Naive thymus-derived CD4-positive, alpha-beta T cell (primary cell): ENCODE results near the gene NEURL4. TPM values are rescaled to one million over a fixed set of nuclear protein-coding genes. Genes with fewer than 3 reads are reported as not detected.

Experiments used
- ATAC-seq: fragments of 150-1000 bp; cut with Tn5 transposase; 2 replicates; pipeline ENCODE4 v1.10.0; 2021; ENCODE audit warnings: mild to moderate bottlenecking, moderate library complexity
- CTCF ChIA-PET: fragments of 350-600 bp; sonication (Branson Sonifier 250); formaldehyde crosslinking; loops from one replicate; lab custom pipeline; 2021; ENCODE audit warnings: antibody characterized with exemption; lab: Charles Lee
- POLR2A ChIA-PET: fragments of 350-600 bp; sonication (Branson Sonifier 250); formaldehyde crosslinking; loops from one replicate; lab custom pipeline; 2021; ENCODE audit warnings: antibody characterized with exemption, inconsistent platforms; lab: Charles Lee
- DNase-seq, 9 donors: peaks; one replicate each; pipeline versions ENCODE4 v3.0.0 to v3.0.0-alpha.2; 2020 to 2022; ENCODE audit warnings: mixed read lengths in 1 of 9
- H3K27ac ChIP-seq: one replicate; pipeline ENCODE4 v1.7.0; 2013; ENCODE audit warnings: mild to moderate bottlenecking, low read depth, low read length, moderate library complexity
- H3K27me3 ChIP-seq, 2 donors: one replicate each; pipeline ENCODE4 v1.7.0; 2013; ENCODE audit warnings: low read length in 2 of 2, mild to moderate bottlenecking in 2 of 2, moderate library complexity in 2 of 2; ENCODE audit not compliant: control insufficient read depth in 2 of 2, insufficient read depth in 2 of 2
- H3K36me3 ChIP-seq, 3 experiments: 1 replicate in 2 of 3; 2 replicates in 1 of 3; pipeline ENCODE4 v1.7.0; 2013; ENCODE audit warnings: low read length in 3 of 3, mild to moderate bottlenecking in 3 of 3, moderate library complexity in 1 of 3; ENCODE audit not compliant: insufficient read depth in 3 of 3, control insufficient read depth in 2 of 3
- H3K4me1 ChIP-seq, 2 donors: one replicate each; pipeline ENCODE4 v1.7.0; 2013; ENCODE audit warnings: low read length in 2 of 2, mild to moderate bottlenecking in 2 of 2, moderate library complexity in 1 of 2; ENCODE audit not compliant: control insufficient read depth in 2 of 2, insufficient read depth in 2 of 2
- H3K4me3 ChIP-seq: 2 replicates; pipeline ENCODE4 v1.7.0; 2013; ENCODE audit warnings: mild to moderate bottlenecking, low read length
- H3K9me3 ChIP-seq, 3 experiments: 1 replicate in 2 of 3; 2 replicates in 1 of 3; pipeline ENCODE4 v1.7.0; 2013; ENCODE audit warnings: low read length in 3 of 3; ENCODE audit not compliant: control insufficient read depth in 2 of 3
- H3K27ac Mint-ChIP-seq, 9 donors: one replicate each; pipeline ENCODE4 v1.8.0; 2020 to 2022; ENCODE audit warnings: mixed read lengths in 9 of 9, mild to moderate bottlenecking in 8 of 9, moderate library complexity in 5 of 9, inconsistent platforms in 2 of 9
- H3K27me3 Mint-ChIP-seq, 5 donors: one replicate each; pipeline ENCODE4 v1.8.0; 2021 to 2022; ENCODE audit warnings: mixed read lengths in 5 of 5, mild to moderate bottlenecking in 1 of 5
- H3K36me3 Mint-ChIP-seq, 5 donors: one replicate each; pipeline ENCODE4 v1.8.0; 2020 to 2022; ENCODE audit warnings: mixed read lengths in 5 of 5, mild to moderate bottlenecking in 3 of 5, inconsistent platforms in 1 of 5
- H3K4me1 Mint-ChIP-seq, 7 donors: one replicate each; pipeline ENCODE4 v1.8.0; 2020 to 2022; ENCODE audit warnings: mixed read lengths in 7 of 7, mild to moderate bottlenecking in 3 of 7, inconsistent platforms in 1 of 7
- H3K4me3 Mint-ChIP-seq, 10 donors: one replicate each; pipeline ENCODE4 v1.8.0; 2020 to 2022; ENCODE audit warnings: mild to moderate bottlenecking in 10 of 10, mixed read lengths in 10 of 10, moderate library complexity in 6 of 10, inconsistent platforms in 2 of 10
- H3K9me3 Mint-ChIP-seq, 11 donors: one replicate each; pipeline ENCODE4 v1.8.0; 2020 to 2022; ENCODE audit warnings: mixed read lengths in 11 of 11, mild to moderate bottlenecking in 4 of 11, inconsistent platforms in 1 of 11, moderate library complexity in 1 of 11
- intact Hi-C, 2 donors: fragments of 100-400 bp; cut with micrococcal nuclease; formaldehyde crosslinking; loops; one replicate each; pipeline ENCODE4 v1.15.1; 2023
- polyA plus RNA-seq, 2 donors: library from polyadenylated mRNA; unstranded; fragments of 300-500 nt; fragmentation: Illumina TruSeq; gene quantifications; one replicate each; pipeline ENCODE4 v1.2.3, GENCODE V29; 2021
- total RNA-seq, 6 experiments: library from RNA in 5 of 6; stranded (reverse) in 5 of 6; gene quantifications; 1 replicate in 5 of 6; 2 replicates in 1 of 6; pipeline ENCODE4 v1.2.3 and lab custom pipeline; 2021 to 2026

NEURL4 gene
- total and polyA plus RNA-seq, 7 experiments from 2014 or later, result 1.1 to 92.6 (median 50.0) TPM

DNA sequence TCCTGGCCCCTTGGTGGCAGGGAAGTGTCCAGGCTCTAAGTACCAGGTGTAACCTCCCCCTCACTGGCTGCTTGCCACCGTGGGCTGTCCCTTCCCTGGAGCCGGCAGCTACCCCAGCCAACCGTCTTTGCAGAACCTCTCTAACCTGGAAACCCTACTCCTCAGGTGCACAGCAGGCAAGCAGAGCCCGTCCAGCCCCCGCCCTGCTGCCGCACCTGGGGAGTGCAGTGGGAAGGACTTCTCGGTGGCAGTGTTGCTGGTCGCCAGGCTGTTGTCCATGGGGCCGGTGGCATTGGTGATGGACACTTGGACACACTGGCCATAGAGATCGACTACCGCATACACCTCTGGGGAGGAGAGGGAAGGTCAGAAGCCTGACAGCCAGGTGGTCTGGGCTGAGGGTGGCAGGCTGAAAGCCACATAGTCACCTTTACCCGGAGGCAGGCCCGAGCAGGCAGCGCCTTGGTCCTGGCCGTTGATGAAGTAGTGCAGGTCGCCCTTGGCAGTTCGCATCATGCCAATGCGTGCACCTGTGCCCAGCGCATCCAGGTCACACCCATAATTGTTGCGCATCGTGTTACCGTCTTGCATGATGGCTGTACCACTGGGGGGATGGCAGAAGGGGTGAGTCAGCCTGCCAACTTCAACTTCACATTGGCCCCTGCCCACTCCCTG is 6.5 kb downstream of the NEURL4 start:
- H3K4me1 ChIP-seq, result no peaks in the 10 kb centered on the region
- H3K36me3 ChIP-seq, result peaks cover 7 to 87% (median 21%) of the 10 kb centered on the region in 3 experiments
- intact Hi-C loops, result no loop called here
- H3K27me3 ChIP-seq, result no peaks in the 10 kb centered on the region
- ChIA-PET POLR2A (interaction anchor here (1.4 to 22.8 kb wide), 4 partner anchors 7 to 22 kb away, joined by 5 to 336 read pairs (median 23); partner anchors contain the start of genes ACAP1, EIF5A, GPS2 and NEURL4), CTCF (interaction anchor here (1.5 to 2.3 kb wide), 3 partner anchors 22 to 114 kb away, joined by 3 to 16 read pairs (median 5); no protein-coding TSS in a partner anchor)
- ATAC-seq, result no peak
- no peaks in the 10 kb centered on the region for H3K9me3 Mint-ChIP-seq
- no peak for DNase-seq
- no peaks in the 10 kb centered on the region for H3K9me3 ChIP-seq
- peak overlapping the region in 1 of 10 donors; percentile 7 for H3K4me3 Mint-ChIP-seq
- peaks cover 0 to 22% (median 10%) of the 10 kb centered on the region in 7 donors for H3K4me1 Mint-ChIP-seq
- H3K27me3 Mint-ChIP-seq, result no peaks in the 10 kb centered on the region
- no peak overlapping the region for H3K27ac Mint-ChIP-seq
- no peak overlapping the region for H3K27ac ChIP-seq
- peaks cover 0 to 29% (median 0%) of the 10 kb centered on the region in 5 donors for H3K36me3 Mint-ChIP-seq
- no peak overlapping the region for H3K4me3 ChIP-seq

DNA sequence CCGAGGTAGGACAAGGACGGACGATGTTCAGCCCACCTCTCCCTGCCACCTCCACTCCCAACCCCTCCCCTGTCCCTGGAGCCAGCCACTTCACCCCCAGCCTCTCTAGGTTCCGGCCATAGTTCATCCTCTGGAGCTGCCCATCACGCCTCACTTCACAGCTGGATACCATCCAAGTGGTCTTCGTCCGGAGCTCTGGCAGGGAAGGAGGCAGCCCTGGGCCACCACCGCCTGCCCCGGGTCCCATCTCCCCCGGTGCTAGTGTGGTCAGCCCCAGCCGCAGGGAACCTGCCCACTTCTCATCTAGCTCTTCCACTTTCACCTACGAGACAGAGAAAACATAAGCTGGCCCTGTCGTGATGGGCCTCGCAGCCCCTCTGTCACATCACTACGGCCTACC is 7.7 kb downstream of the NEURL4 start:
- Histone ChIP-seq H3K27me3 (no peaks in the 10 kb centered on the region), H3K4me3 (no peak overlapping the region), H3K36me3 (peaks cover 7 to 87% (median 21%) of the 10 kb centered on the region in 3 experiments), H3K9me3 (no peaks in the 10 kb centered on the region), H3K4me1 (no peaks in the 10 kb centered on the region), H3K27ac (no peak overlapping the region)
- ChIA-PET CTCF (interaction anchor here (2.4 to 2.5 kb wide), 2 partner anchors 8 to 15 kb away, joined by 11 to 15 read pairs; partner anchors contain the start of gene ACAP1), POLR2A (interaction anchor here (1.2 to 22.8 kb wide), 5 partner anchors 8 to 164 kb away, joined by 4 to 336 read pairs (median 18); partner anchors contain the start of genes ACAP1, EIF5A, GPS2 and NEURL4)
- intact Hi-C loops, result no loop called here
- peaks cover 0 to 35% (median 0%) of the 10 kb centered on the region in 5 donors for H3K36me3 Mint-ChIP-seq
- H3K27me3 Mint-ChIP-seq, result no peaks in the 10 kb centered on the region
- no peaks in the 10 kb centered on the region for H3K9me3 Mint-ChIP-seq
- peaks cover 2 to 18% (median 8%) of the 10 kb centered on the region in 7 donors for H3K4me1 Mint-ChIP-seq
- DNase-seq (no peak), ATAC-seq (no peak)
- peak overlapping the region in 1 of 9 donors; percentile 36 for H3K27ac Mint-ChIP-seq
- no peak overlapping the region for H3K4me3 Mint-ChIP-seq

DNA sequence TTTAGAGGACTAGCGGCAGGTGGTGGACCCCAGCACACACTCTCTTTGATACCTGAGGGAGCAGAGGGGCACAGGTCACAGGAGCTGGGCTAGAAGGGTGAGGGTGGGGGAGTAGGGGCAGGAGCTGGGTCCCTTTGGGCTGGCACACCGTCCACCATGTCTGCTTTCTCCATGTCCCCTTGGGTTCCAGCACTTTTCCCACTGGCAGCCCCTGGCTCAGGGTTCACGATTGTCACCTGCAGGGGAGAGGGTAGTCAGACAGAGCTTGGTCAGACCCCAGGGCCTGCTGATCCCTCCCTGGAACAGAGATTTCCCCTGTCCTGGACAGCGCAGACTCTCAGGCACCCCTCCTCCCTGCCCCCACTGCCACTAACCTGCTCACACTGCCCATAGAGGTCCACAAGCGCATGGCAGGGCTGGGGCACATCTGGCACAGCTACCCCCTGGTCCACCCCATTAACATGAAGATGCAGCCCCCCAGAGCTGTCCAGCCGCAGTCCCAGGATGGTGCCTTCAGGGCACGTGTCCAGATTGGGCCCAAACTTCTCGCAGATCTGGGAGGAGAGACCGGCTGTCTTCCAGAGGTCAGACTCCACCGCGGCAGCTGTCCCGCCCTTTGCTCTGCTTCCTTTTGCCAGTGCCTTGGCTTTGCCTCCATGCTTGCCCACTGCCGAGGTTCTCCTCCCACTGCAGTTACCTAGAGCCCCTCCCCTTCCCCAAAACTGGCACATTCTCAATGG is 10.8 kb downstream of the NEURL4 start:
- peaks cover 16 to 65% (median 26%) of the 10 kb centered on the region in 3 experiments for H3K36me3 ChIP-seq
- intact Hi-C loops, result no loop called here
- POLR2A ChIA-PET, result interaction anchor here (0.6 to 11.5 kb wide), 2 partner anchors 12 to 27 kb away, joined by 3 to 336 read pairs; partner anchors contain the start of genes ACAP1 and NEURL4

DNA sequence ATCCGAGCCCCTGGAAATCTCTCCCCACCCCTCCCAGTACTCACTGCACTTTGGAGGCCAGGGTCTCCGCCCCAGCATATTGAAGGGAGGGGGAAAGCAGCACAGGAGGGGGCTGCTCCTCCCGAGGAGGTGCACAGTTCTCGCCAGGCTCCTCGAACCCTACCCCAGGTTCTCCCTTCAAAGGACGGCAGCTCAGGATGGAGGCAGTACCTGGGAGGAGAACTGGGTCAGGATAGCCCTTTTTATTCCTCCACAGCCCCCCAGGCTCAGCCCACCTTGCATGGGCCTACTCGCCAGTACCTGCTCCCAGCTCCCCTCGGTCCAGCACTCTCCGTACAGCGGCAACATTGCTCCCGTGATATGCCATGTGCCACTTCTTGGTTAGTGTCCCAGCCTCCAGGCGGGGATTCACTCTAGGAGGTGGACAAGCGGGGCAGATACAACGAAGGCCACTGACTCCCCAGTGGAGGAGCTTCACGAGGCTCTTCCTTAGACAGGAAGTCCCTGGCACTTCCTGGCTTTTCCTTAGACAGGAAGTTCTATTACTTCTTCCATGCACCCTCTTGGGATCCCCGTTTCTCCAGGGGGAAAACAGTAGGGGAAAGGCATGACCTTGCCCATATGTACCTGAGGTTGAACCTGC is 11.9 kb downstream of the NEURL4 start:
- Mint-ChIP-seq H3K27ac (peak overlapping the region in 5 of 9 donors; percentile 36 to 72 (median 56)), H3K4me3 (peak overlapping the region in 7 of 10 donors; percentile 18 to 65 (median 54)), H3K4me1 (peaks cover 17 to 45% (median 35%) of the 10 kb centered on the region in 7 donors), H3K9me3 (peaks cover 0 to 5% (median 0%) of the 10 kb centered on the region in 11 donors), H3K36me3 (peaks cover 0 to 42% (median 11%) of the 10 kb centered on the region in 5 donors), H3K27me3 (no peaks in the 10 kb centered on the region)
- ChIA-PET CTCF (interaction anchor here (1.1 kb wide), 1 partner anchor 30 kb away, joined by 3 read pairs; no protein-coding TSS in a partner anchor), POLR2A (interaction anchor here (1.0 to 11.5 kb wide), 2 partner anchors 13 to 27 kb away, joined by 3 to 336 read pairs; partner anchors contain the start of genes ACAP1 and NEURL4)
- Histone ChIP-seq H3K27me3 (no peaks in the 10 kb centered on the region), H3K4me1 (peaks cover 19 to 24% of the 10 kb centered on the region in 2 donors), H3K27ac (no peak overlapping the region), H3K4me3 (no peak overlapping the region), H3K9me3 (no peaks in the 10 kb centered on the region), H3K36me3 (peaks cover 19 to 65% (median 27%) of the 10 kb centered on the region in 3 experiments)
- no peak for ATAC-seq
- intact Hi-C loops, result no loop called here
- no peak for DNase-seq

More for the DNA sequence above, 10.8 kb downstream of the NEURL4 start:
- peaks cover 0 to 5% (median 0%) of the 10 kb centered on the region in 11 donors for H3K9me3 Mint-ChIP-seq
- H3K4me1 Mint-ChIP-seq, result peaks cover 7 to 34% (median 25%) of the 10 kb centered on the region in 7 donors
- DNase-seq, result no peak
- H3K27ac ChIP-seq, result no peak overlapping the region
- peaks cover 18 to 19% of the 10 kb centered on the region in 2 donors for H3K4me1 ChIP-seq
- CTCF ChIA-PET, result interaction anchor here (0.9 kb wide), 1 partner anchor 8 kb away, joined by 3 read pairs; no protein-coding TSS in a partner anchor
- peak overlapping the region in 3 of 9 donors; percentile 36 to 84 (median 59) for H3K27ac Mint-ChIP-seq
- no peak overlapping the region for H3K4me3 ChIP-seq
- peaks cover 0 to 39% (median 2%) of the 10 kb centered on the region in 5 donors for H3K36me3 Mint-ChIP-seq
- ATAC-seq, result no peak
- no peaks in the 10 kb centered on the region for H3K27me3 Mint-ChIP-seq
- no peaks in the 10 kb centered on the region for H3K9me3 ChIP-seq
- H3K27me3 ChIP-seq, result no peaks in the 10 kb centered on the region
- H3K4me3 Mint-ChIP-seq, result peak overlapping the region in 2 of 10 donors; percentile 31 to 54

DNA sequence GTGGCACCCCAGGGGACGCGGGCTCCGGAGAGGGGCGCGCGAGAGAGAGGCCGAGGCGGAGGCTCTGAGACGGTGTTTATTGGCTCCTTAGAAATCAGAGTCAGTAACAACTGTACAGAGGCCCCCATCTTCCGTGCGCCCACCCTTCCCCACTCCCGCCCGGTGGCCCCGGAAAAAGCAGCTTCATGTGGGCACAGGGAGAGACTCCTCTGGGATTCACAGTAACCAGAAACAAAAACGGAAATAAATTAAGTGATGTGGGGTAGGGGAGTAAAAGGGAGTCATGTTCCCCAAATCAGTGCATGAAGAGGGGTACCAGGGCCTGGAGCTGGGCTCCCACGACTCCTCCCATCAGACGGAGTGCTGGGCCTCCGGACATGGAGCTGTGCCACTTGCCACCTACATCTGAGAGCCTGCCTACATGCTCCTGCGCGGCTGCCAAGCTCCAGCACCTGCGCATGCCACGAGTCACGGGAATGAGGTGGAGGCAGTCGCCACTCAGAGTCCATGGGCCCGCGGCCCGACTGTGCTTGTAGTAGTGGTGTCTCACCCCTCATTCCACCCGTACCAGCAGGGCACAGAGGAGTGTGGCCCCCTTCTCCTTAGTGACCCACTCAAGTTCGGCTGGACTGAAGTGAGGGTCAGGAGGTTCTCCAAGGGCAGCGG is 13.4 kb downstream of the NEURL4 start:
- H3K27me3 Mint-ChIP-seq, result no peaks in the 10 kb centered on the region
- peaks cover 7 to 43% (median 20%) of the 10 kb centered on the region in 5 donors for H3K36me3 Mint-ChIP-seq
- H3K4me3 ChIP-seq, result peak overlapping the region; percentile 85
- peaks cover 22 to 27% of the 10 kb centered on the region in 2 donors for H3K4me1 ChIP-seq
- H3K4me3 Mint-ChIP-seq, result peak overlapping the region; percentile 85 to 96 (median 90)
- H3K27ac ChIP-seq, result peak overlapping the region; percentile 87
- H3K4me1 Mint-ChIP-seq, result peaks cover 29 to 55% (median 47%) of the 10 kb centered on the region in 7 donors
- POLR2A ChIA-PET, result interaction anchor here (0.6 to 11.5 kb wide), 14 partner anchors 10 to 299 kb away, joined by 3 to 336 read pairs (median 3); partner anchors contain the start of genes ACAP1, FXR2, MPDU1 and NEURL4
- no peak for DNase-seq
- CTCF ChIA-PET, result interaction anchor here (1.4 to 1.5 kb wide), 2 partner anchors 10 to 17 kb away, joined by 3 to 5 read pairs; no protein-coding TSS in a partner anchor
- H3K27ac Mint-ChIP-seq, result peak overlapping the region; percentile 85 to 97 (median 95)
- intact Hi-C loops, result loop anchor here (1.0 to 2.0 kb wide), 4 partner anchors 8 to 89 kb away; partner anchors contain the start of genes EIF5A (in 2 of the 2), NEURL4 (in 2 of the 2) and TMEM256 (in 1 of the 2)
- H3K9me3 Mint-ChIP-seq, result peaks cover 0 to 5% (median 0%) of the 10 kb centered on the region in 11 donors
- no peaks in the 10 kb centered on the region for H3K27me3 ChIP-seq
- no peaks in the 10 kb centered on the region for H3K9me3 ChIP-seq
- ATAC-seq, result no peak
- H3K36me3 ChIP-seq, result peaks cover 24 to 64% (median 36%) of the 10 kb centered on the region in 3 experiments
